ENCODE data around the gene TGM4. TPM values are rescaled to one million over a fixed set of nuclear protein-coding genes. Genes with fewer than 3 reads are reported as not detected.

TGM4 gene
- total RNA-seq, 2 experiments from 2014 or later = not detected

- intact Hi-C loops (cut with micrococcal nuclease) = no loop called here
- Mint-ChIP-seq H3K9me3 (no peaks in the 10 kb centered on the region), H3K27me3 (peaks cover 9% of the 10 kb centered on the region), H3K36me3 (no peaks in the 10 kb centered on the region), H3K4me1 (ENCODE audit: low read depth) (no peaks in the 10 kb centered on the region), H3K27ac (no peak overlapping the region), H3K4me3 (no peak overlapping the region)
- CTCF ChIA-PET = no interaction called here
- POLR2A ChIA-PET = no interaction called here
- no peak for DNase-seq
Observed at GRCh38 chr3:44885618-44886017, 11.2 kb downstream of the TGM4 start.

GRCh38 chr3:44886561-44886960 is 12.2 kb downstream of the TGM4 start:
- Mint-ChIP-seq H3K4me3 (no peak overlapping the region), H3K9me3 (no peaks in the 10 kb centered on the region), H3K4me1 (ENCODE audit: low read depth) (no peaks in the 10 kb centered on the region), H3K27me3 (peaks cover 9% of the 10 kb centered on the region), H3K27ac (no peak overlapping the region), H3K36me3 (no peaks in the 10 kb centered on the region)
- POLR2A ChIA-PET = no interaction called here
- intact Hi-C loops (cut with micrococcal nuclease) = no loop called here
- DNase-seq = no peak
- CTCF ChIA-PET = no interaction called here

- Mint-ChIP-seq H3K36me3 (no peaks in the 10 kb centered on the region), H3K9me3 (no peaks in the 10 kb centered on the region), H3K27me3 (peaks cover 9% of the 10 kb centered on the region), H3K4me3 (no peak overlapping the region), H3K4me1 (ENCODE audit: low read depth) (no peaks in the 10 kb centered on the region), H3K27ac (no peak overlapping the region)
- ChIA-PET POLR2A (no interaction called here), CTCF (interaction anchor here (1.0 kb wide), 1 partner anchor 27 kb away, joined by 3 read pairs; no protein-coding TSS in a partner anchor)
- intact Hi-C loops (cut with micrococcal nuclease) = no loop called here
- DNase-seq = no peak
Observed at GRCh38 chr3:44887101-44887500, 12.7 kb downstream of the TGM4 start.

- Mint-ChIP-seq H3K4me3 (no peak overlapping the region), H3K27me3 (peaks cover 5% of the 10 kb centered on the region), H3K9me3 (no peaks in the 10 kb centered on the region), H3K27ac (no peak overlapping the region), H3K4me1 (ENCODE audit: low read depth) (no peaks in the 10 kb centered on the region), H3K36me3 (no peaks in the 10 kb centered on the region)
- CTCF ChIA-PET = no interaction called here
- intact Hi-C loops (cut with micrococcal nuclease) = no loop called here
- DNase-seq = no peak
- POLR2A ChIA-PET = no interaction called here
Observed at GRCh38 chr3:44890258-44890657, 15.8 kb downstream of the TGM4 start.

GRCh38 chr3:44890852-44891251 is 16.4 kb downstream of the TGM4 start:
- Mint-ChIP-seq H3K27ac (no peak overlapping the region), H3K9me3 (no peaks in the 10 kb centered on the region), H3K4me3 (no peak overlapping the region), H3K36me3 (no peaks in the 10 kb centered on the region), H3K27me3 (peaks cover 5% of the 10 kb centered on the region), H3K4me1 (ENCODE audit: low read depth) (no peaks in the 10 kb centered on the region)
- intact Hi-C loops (cut with micrococcal nuclease) = no loop called here
- no peak for DNase-seq
- ChIA-PET POLR2A (no interaction called here), CTCF (interaction anchor here (0.6 kb wide), 1 partner anchor 520 kb away, joined by 5 read pairs; no protein-coding TSS in a partner anchor)

GRCh38 chr3:44892689-44893088 is 18.3 kb downstream of the TGM4 start:
- POLR2A ChIA-PET = no interaction called here
- Mint-ChIP-seq H3K36me3 (no peaks in the 10 kb centered on the region), H3K9me3 (no peaks in the 10 kb centered on the region), H3K27me3 (no peaks in the 10 kb centered on the region), H3K4me3 (no peak overlapping the region), H3K27ac (no peak overlapping the region), H3K4me1 (ENCODE audit: low read depth) (no peaks in the 10 kb centered on the region)
- intact Hi-C loops (cut with micrococcal nuclease) = no loop called here
- CTCF ChIA-PET = no interaction called here
- no peak for DNase-seq

- no peak for DNase-seq
- no peaks in the 10 kb centered on the region for H3K4me1 Mint-ChIP-seq (ENCODE audit: low read depth)
- no peak overlapping the region for H3K27ac Mint-ChIP-seq
- ChIA-PET POLR2A (no interaction called here), CTCF (no interaction called here)
- H3K9me3 Mint-ChIP-seq = no peaks in the 10 kb centered on the region
- H3K36me3 Mint-ChIP-seq = no peaks in the 10 kb centered on the region
- no peaks in the 10 kb centered on the region for H3K27me3 Mint-ChIP-seq
- intact Hi-C loops (cut with micrococcal nuclease) = no loop called here
- no peak overlapping the region for H3K4me3 Mint-ChIP-seq
Observed at GRCh38 chr3:44893097-44893496, 18.7 kb downstream of the TGM4 start.

- POLR2A ChIA-PET = no interaction called here
- CTCF ChIA-PET = interaction anchor here (1.2 kb wide), 1 partner anchor 20 kb away, joined by 3 read pairs; no protein-coding TSS in a partner anchor
- no peaks in the 10 kb centered on the region for H3K4me1 Mint-ChIP-seq (ENCODE audit: low read depth)
Observed at GRCh38 chr3:44894485-44894884, 20.1 kb downstream of the TGM4 start.

GRCh38 chr3:44896440-44896839 is 22.0 kb downstream of the TGM4 start:
- Mint-ChIP-seq H3K27ac (no peak overlapping the region), H3K27me3 (peaks cover 3% of the 10 kb centered on the region), H3K4me3 (no peak overlapping the region), H3K4me1 (ENCODE audit: low read depth) (no peaks in the 10 kb centered on the region), H3K9me3 (no peaks in the 10 kb centered on the region), H3K36me3 (no peaks in the 10 kb centered on the region)
- DNase-seq = no peak
- CTCF ChIA-PET = no interaction called here
- POLR2A ChIA-PET = no interaction called here
- intact Hi-C loops (cut with micrococcal nuclease) = no loop called here

More at GRCh38 chr3:44894485-44894884, 20.1 kb downstream of the TGM4 start:
- no peak overlapping the region for H3K4me3 Mint-ChIP-seq
- no peak overlapping the region for H3K27ac Mint-ChIP-seq
- H3K27me3 Mint-ChIP-seq = peaks cover under 1% of the 10 kb centered on the region
- intact Hi-C loops (cut with micrococcal nuclease) = no loop called here
- no peaks in the 10 kb centered on the region for H3K9me3 Mint-ChIP-seq
- no peaks in the 10 kb centered on the region for H3K36me3 Mint-ChIP-seq
- DNase-seq = no peak

GRCh38 chr3:44899683-44900367 is 25.4 kb downstream of the TGM4 start:
- ChIA-PET POLR2A (no interaction called here), CTCF (no interaction called here)
- no peak for DNase-seq
- peaks cover 11% of the 10 kb centered on the region for H3K27me3 Mint-ChIP-seq
- no peak overlapping the region for H3K27ac Mint-ChIP-seq
- no peaks in the 10 kb centered on the region for H3K36me3 Mint-ChIP-seq
- intact Hi-C loops (cut with micrococcal nuclease) = no loop called here
- H3K4me3 Mint-ChIP-seq = no peak overlapping the region
- H3K4me1 Mint-ChIP-seq (ENCODE audit: low read depth) = no peaks in the 10 kb centered on the region
- no peaks in the 10 kb centered on the region for H3K9me3 Mint-ChIP-seq

- Mint-ChIP-seq H3K9me3 (no peaks in the 10 kb centered on the region), H3K27ac (no peak overlapping the region), H3K27me3 (peaks cover 17% of the 10 kb centered on the region), H3K4me3 (no peak overlapping the region), H3K36me3 (no peaks in the 10 kb centered on the region), H3K4me1 (ENCODE audit: low read depth) (no peaks in the 10 kb centered on the region)
- ChIA-PET CTCF (interaction anchor here (1.1 kb wide), 1 partner anchor 10 kb away, joined by 3 read pairs; no protein-coding TSS in a partner anchor), POLR2A (no interaction called here)
- DNase-seq = no peak
- intact Hi-C loops (cut with micrococcal nuclease) = no loop called here
Observed at GRCh38 chr3:44902628-44903027, 28.2 kb downstream of the TGM4 start.

- H3K4me1 Mint-ChIP-seq (ENCODE audit: low read depth) = no peaks in the 10 kb centered on the region
- no peak for DNase-seq
- H3K9me3 Mint-ChIP-seq = no peaks in the 10 kb centered on the region
- H3K36me3 Mint-ChIP-seq = peaks cover 2% of the 10 kb centered on the region
- ChIA-PET CTCF (no interaction called here), POLR2A (no interaction called here)
- no peak overlapping the region for H3K27ac Mint-ChIP-seq
- H3K4me3 Mint-ChIP-seq = no peak overlapping the region
- H3K27me3 Mint-ChIP-seq = peaks cover 21% of the 10 kb centered on the region
- intact Hi-C loops (cut with micrococcal nuclease) = no loop called here
Observed at GRCh38 chr3:44903314-44903713, 28.9 kb downstream of the TGM4 start.

GRCh38 chr3:44903751-44904150 is 29.3 kb downstream of the TGM4 start:
- Mint-ChIP-seq H3K27me3 (peaks cover 21% of the 10 kb centered on the region), H3K4me3 (no peak overlapping the region), H3K4me1 (ENCODE audit: low read depth) (no peaks in the 10 kb centered on the region), H3K9me3 (no peaks in the 10 kb centered on the region), H3K36me3 (peaks cover 2% of the 10 kb centered on the region), H3K27ac (no peak overlapping the region)
- ChIA-PET POLR2A (no interaction called here), CTCF (no interaction called here)
- DNase-seq = no peak
- intact Hi-C loops (cut with micrococcal nuclease) = no loop called here

Measured in activated CD4-positive, alpha-beta memory T cell treated with anti-CD3 and anti-CD28 coated beads for 36 hours (primary cell).